Liver (tissue), 3 donors: Measurements from ENCODE around the gene FAM3B.

ENCODE experiments used
- ATF3 ChIP-seq: IDR thresholded peaks from 2 replicates; pipeline ENCODE4 v1.6.1; 2016; ENCODE audit warnings: antibody characterized with exemption
- CTCF ChIP-seq: fragments of 150-350 bp; IDR thresholded peaks from 2 replicates; pipeline ENCODE4 v1.5.1; 2017; ENCODE audit warnings: improper control_type of control experiment, low read depth, low read length; ENCODE audit not compliant: missing input control
- GABPA ChIP-seq, 2 donors: IDR thresholded peaks in 1 of 2; conservative IDR thresholded peaks in 1 of 2; 2 replicates each; pipeline ENCODE4 v1.6.1; 2016; ENCODE audit warnings: antibody characterized with exemption in 2 of 2, mild to moderate bottlenecking in 1 of 2, moderate library complexity in 1 of 2
- HNF4A ChIP-seq, 2 donors: conservative IDR thresholded peaks; 2 replicates each; pipeline ENCODE4 v1.6.1; 2016; ENCODE audit warnings: antibody characterized with exemption in 2 of 2, mild to moderate bottlenecking in 2 of 2
- HNF4G ChIP-seq: IDR thresholded peaks from 2 replicates; pipeline ENCODE4 v1.6.1; 2016; ENCODE audit warnings: antibody characterized with exemption
- JUND ChIP-seq, 2 donors: IDR thresholded peaks; 2 replicates each; pipeline ENCODE4 v1.6.1; 2016; ENCODE audit warnings: antibody characterized with exemption in 2 of 2
- MAX ChIP-seq: IDR thresholded peaks from 2 replicates; pipeline ENCODE4 v1.6.1; 2016; ENCODE audit warnings: antibody characterized with exemption
- NR2F2 ChIP-seq: IDR thresholded peaks from 2 replicates; pipeline ENCODE4 v1.6.1; 2016; ENCODE audit warnings: antibody characterized with exemption
- RAD21 ChIP-seq, 2 donors: IDR thresholded peaks; 2 replicates each; pipeline ENCODE4 v1.6.1; 2016; ENCODE audit warnings: antibody characterized with exemption in 2 of 2, mild to moderate bottlenecking in 2 of 2
- REST ChIP-seq: IDR thresholded peaks from 2 replicates; pipeline ENCODE4 v1.6.1; 2016; ENCODE audit warnings: antibody characterized with exemption, mild to moderate bottlenecking
- TAF1 ChIP-seq: conservative IDR thresholded peaks from 2 replicates; pipeline ENCODE4 v1.6.1; 2016; ENCODE audit warnings: antibody characterized with exemption, mild to moderate bottlenecking
- YY1 ChIP-seq: IDR thresholded peaks from 2 replicates; pipeline ENCODE4 v1.6.1; 2016; ENCODE audit warnings: antibody characterized with exemption, mild to moderate bottlenecking
- ZBTB33 ChIP-seq: IDR thresholded peaks from 2 replicates; pipeline ENCODE4 v1.6.1; 2016; ENCODE audit warnings: antibody characterized with exemption
- donor health status: healthy.
- donor health status: healthy.

- TF ChIP-seq CTCF (no peak), MAX (no peak), GABPA (IDR thresholded peaks at IDR 0.05 in 1 of 2, conservative IDR thresholded peaks at IDR 0.05 in 1 of 2) (no peak), REST (no peak), TAF1 (no peak), ZBTB33 (no peak), HNF4A (conservative IDR thresholded peaks at IDR 0.05) (no peak), HNF4G (no peak), RAD21 (IDR thresholded peaks at IDR 0.05) (no peak), ATF3 (no peak), JUND (IDR thresholded peaks at IDR 0.05) (no peak), NR2F2 (no peak), YY1 (no peak)
Observed at GRCh38 chr21:41338455-41338854, 21.9 kb downstream of the FAM3B start.
